H9 (cell line): Measurements from ENCODE around the gene PRKCB. TPM values are rescaled to one million over a fixed set of nuclear protein-coding genes. Genes with fewer than 3 reads are reported as not detected.

Experiments
- DNase-seq: peaks from one replicate; pipeline ENCODE4 v3.0.0-alpha.2; 2017
- H2AFZ ChIP-seq: one replicate; pipeline ENCODE4 v1.6.1; 2013; ENCODE audit warnings: mild to moderate bottlenecking, low read length, control low read depth, moderate library complexity
- H2AK5ac ChIP-seq: 2 replicates; pipeline ENCODE4 v1.6.1; 2013; ENCODE audit warnings: low read length, control low read depth, mixed read lengths; ENCODE audit not compliant: insufficient read length
- H2BK120ac ChIP-seq: one replicate; pipeline ENCODE4 v1.6.1; 2013; ENCODE audit warnings: low read depth, mild to moderate bottlenecking, low read length, control low read depth, inconsistent platforms; ENCODE audit not compliant: poor library complexity, severe bottlenecking
- H2BK12ac ChIP-seq: 2 replicates; pipeline ENCODE4 v1.6.1; 2013; ENCODE audit warnings: low read length, control low read depth, mixed read lengths, low read depth; ENCODE audit not compliant: insufficient read length
- H2BK15ac ChIP-seq: 2 replicates; pipeline ENCODE4 v1.6.1; 2013; ENCODE audit warnings: low read depth, low read length, control low read depth
- H2BK20ac ChIP-seq: one replicate; pipeline ENCODE4 v1.6.1; 2013; ENCODE audit warnings: low read depth, mild to moderate bottlenecking, low read length, control low read depth, inconsistent platforms; ENCODE audit not compliant: poor library complexity, severe bottlenecking
- H2BK5ac ChIP-seq: 2 replicates; pipeline ENCODE4 v1.6.1; 2013; ENCODE audit warnings: low read length, control low read depth, mixed read lengths; ENCODE audit not compliant: insufficient read length
- H3K14ac ChIP-seq: 2 replicates; pipeline ENCODE4 v1.6.1; 2013; ENCODE audit warnings: low read length, control low read depth; ENCODE audit not compliant: insufficient read depth
- H3K18ac ChIP-seq: 2 replicates; pipeline ENCODE4 v1.6.1; 2013; ENCODE audit warnings: low read depth, mild to moderate bottlenecking, mixed read lengths, low read length, control low read depth; ENCODE audit not compliant: insufficient read length
- H3K23ac ChIP-seq: 2 replicates; pipeline ENCODE4 v1.6.1; 2013; ENCODE audit warnings: low read length, control low read depth, mixed read lengths, low read depth; ENCODE audit not compliant: insufficient read length
- H3K23me2 ChIP-seq: 2 replicates; pipeline ENCODE4 v1.6.1; 2013; ENCODE audit warnings: low read depth, mild to moderate bottlenecking, mixed read lengths, low read length, control low read depth; ENCODE audit not compliant: insufficient read length, poor library complexity, severe bottlenecking
- H3K27ac ChIP-seq: 2 replicates; pipeline ENCODE4 v1.5.1; 2013; ENCODE audit warnings: low read length, control low read depth, mixed read lengths, low read depth; ENCODE audit not compliant: insufficient read length
- H3K27me3 ChIP-seq: 2 replicates; pipeline ENCODE4 v1.6.1; 2013; ENCODE audit warnings: low read length, control low read depth, inconsistent platforms; ENCODE audit not compliant: insufficient read depth
- H3K4ac ChIP-seq: 2 replicates; pipeline ENCODE4 v1.6.1; 2013; ENCODE audit warnings: low read depth, mild to moderate bottlenecking, control low read depth, inconsistent platforms, low read length, moderate library complexity
- H3K4me1 ChIP-seq: 2 replicates; pipeline ENCODE4 v1.6.1; 2013; ENCODE audit warnings: low read length, control low read depth, inconsistent platforms; ENCODE audit not compliant: insufficient read depth
- H3K4me2 ChIP-seq: 2 replicates; pipeline ENCODE4 v1.6.1; 2013; ENCODE audit warnings: low read length, control low read depth, mixed read lengths; ENCODE audit not compliant: insufficient read length, insufficient read depth
- H3K56ac ChIP-seq: 2 replicates; pipeline ENCODE4 v1.6.1; 2013; ENCODE audit warnings: low read depth, mild to moderate bottlenecking, mixed read lengths, low read length, control low read depth; ENCODE audit not compliant: insufficient read length
- H3K79me1 ChIP-seq: 2 replicates; pipeline ENCODE4 v1.6.1; 2013; ENCODE audit warnings: low read depth, mild to moderate bottlenecking, moderate library complexity, low read length, control low read depth, inconsistent platforms; ENCODE audit not compliant: insufficient read depth, poor library complexity, severe bottlenecking
- H3K79me2 ChIP-seq: 2 replicates; pipeline ENCODE4 v1.6.1; 2013; ENCODE audit warnings: low read length, control low read depth, inconsistent platforms; ENCODE audit not compliant: insufficient read depth
- H3K9ac ChIP-seq: 2 replicates; pipeline ENCODE4 v1.6.1; 2013; ENCODE audit warnings: low read length, control low read depth, mixed read lengths; ENCODE audit not compliant: insufficient read length; ENCODE audit errors: extremely low read depth
- H3K9me3 ChIP-seq: one replicate; pipeline ENCODE4 v1.6.1; 2013; ENCODE audit warnings: low read depth, low read length, inconsistent platforms; ENCODE audit not compliant: control insufficient read depth
- H3T11ph ChIP-seq: one replicate; pipeline ENCODE4 v1.6.1; 2013; ENCODE audit warnings: mild to moderate bottlenecking, low read length, control low read depth, inconsistent platforms
- H4K20me1 ChIP-seq: one replicate; pipeline ENCODE4 v1.6.1; 2013; ENCODE audit not compliant: control insufficient read depth, insufficient read length, insufficient read depth
- H4K5ac ChIP-seq: 2 replicates; pipeline ENCODE4 v1.6.1; 2013; ENCODE audit warnings: low read depth, mild to moderate bottlenecking, mixed read lengths, low read length, control low read depth; ENCODE audit not compliant: insufficient read length
- H4K8ac ChIP-seq: replicated peaks from 2 replicates; pipeline ENCODE4 v1.6.1; 2013; ENCODE audit warnings: low read length, control low read depth, mixed read lengths, low read depth; ENCODE audit not compliant: insufficient read length
- H4K91ac ChIP-seq: 2 replicates; pipeline ENCODE4 v1.6.1; 2013; ENCODE audit warnings: low read depth, mild to moderate bottlenecking, moderate library complexity, mixed read lengths, low read length, control low read depth; ENCODE audit not compliant: insufficient read length
- H3K27ac Mint-ChIP-seq, 3 experiments: 2 replicates in 2 of 3; 3 replicates in 1 of 3; pipeline ENCODE4 v1.8.0; 2020 to 2021; ENCODE audit warnings: mixed read lengths in 3 of 3, mild to moderate bottlenecking in 1 of 3, moderate library complexity in 1 of 3
- H3K27me3 Mint-ChIP-seq: 2 replicates; pipeline ENCODE4 v1.8.0; 2021; ENCODE audit warnings: low read depth, mild to moderate bottlenecking, moderate library complexity, mixed read lengths
- H3K36me3 Mint-ChIP-seq, 3 experiments: 2 replicates in 2 of 3; 3 replicates in 1 of 3; pipeline ENCODE4 v1.8.0; 2020 to 2021; ENCODE audit warnings: low read depth in 3 of 3, mixed read lengths in 3 of 3; ENCODE audit not compliant: insufficient read depth in 1 of 3
- H3K4me1 Mint-ChIP-seq, 2 experiments: 2 replicates each; pipeline ENCODE4 v1.8.0; 2020; ENCODE audit warnings: mixed read lengths in 2 of 2
- H3K4me3 Mint-ChIP-seq, 2 experiments: 2 replicates in 1 of 2; 3 replicates in 1 of 2; pipeline ENCODE4 v1.8.0; 2020 to 2021; ENCODE audit warnings: mild to moderate bottlenecking in 2 of 2, mixed read lengths in 2 of 2, moderate library complexity in 1 of 2
- H3K9me3 Mint-ChIP-seq, 2 experiments: 2 replicates in 1 of 2; 3 replicates in 1 of 2; pipeline ENCODE4 v1.8.0; 2020; ENCODE audit warnings: mild to moderate bottlenecking in 2 of 2, mixed read lengths in 2 of 2, moderate library complexity in 1 of 2
- CTCF ChIP-seq: fragments of 200-600 bp; sonication (generic); conservative IDR thresholded peaks from 3 replicates; pipeline ENCODE4 v1.8.0; 2021; ENCODE audit warnings: antibody characterized with exemption, mild to moderate bottlenecking
- WGBS: extraction: QIAGEN DNeasy Blood & Tissue Kit; methylation state at CpG from one replicate; pipeline ENCODE4 v1.1.7; 2013; ENCODE audit warnings: missing lambda C conversion rate, low lambda C conversion rate, mixed read lengths; ENCODE audit not compliant: insufficient read length; ENCODE audit errors: extremely low coverage; 5-methylcytosine and 5-hydroxymethylcytosine counted together
- total RNA-seq: library from RNA; stranded (reverse); gene quantifications from 2 replicates; pipeline ENCODE4 v1.2.1, GENCODE V29; 2021

Gene PRKCB
- total RNA-seq, 1 experiment from 2014 or later, result 7.0 TPM

GRCh38 chr16:24188021-24188542, 352.3 kb downstream of the PRKCB start:
- Histone ChIP-seq H2BK20ac (no peak overlapping the region), H3K27ac (no peak overlapping the region), H3K9me3 (no peaks in the 10 kb centered on the region), H3T11ph (no peak overlapping the region), H3K23me2 (no peaks in the 10 kb centered on the region), H3K4ac (no peak overlapping the region), H3K18ac (no peak overlapping the region), H4K5ac (no peak overlapping the region), H2BK5ac (no peak overlapping the region), H3K4me2 (no peak overlapping the region), H3K23ac (no peak overlapping the region), H3K27me3 (no peaks in the 10 kb centered on the region), H3K79me2 (no peaks in the 10 kb centered on the region), H2BK12ac (no peak overlapping the region), H2BK120ac (no peak overlapping the region), H4K8ac (no peak overlapping the region), H4K20me1 (no peaks in the 10 kb centered on the region), H2BK15ac (no peak overlapping the region), H3K56ac (no peak overlapping the region), H3K9ac (no peak overlapping the region), H3K4me1 (no peaks in the 10 kb centered on the region; the same call in 1 of the 2 replicates), H3K79me1 (no peaks in the 10 kb centered on the region), H2AFZ (no peak overlapping the region), H3K14ac (no peak overlapping the region), H4K91ac (no peak overlapping the region), H2AK5ac (no peak overlapping the region)
- Mint-ChIP-seq H3K4me1 (peaks cover 16 to 17% of the 10 kb centered on the region in 2 experiments), H3K9me3 (no peaks in the 10 kb centered on the region), H3K36me3 (no peaks in the 10 kb centered on the region), H3K27me3 (no peaks in the 10 kb centered on the region), H3K27ac (peak overlapping the region in 1 of 3 experiments; percentile 60; a peak in 2 of 7 replicates), H3K4me3 (no peak overlapping the region; a peak in 1 of 5 replicates)
- no CpG with 5 or more reads among the region's 9 CpGs for WGBS
- DNase-seq, result no peak
- no peak for TF ChIP-seq CTCF
